ENCODE results near the gene KCNMA1. TPM values are rescaled to one million over a fixed set of nuclear protein-coding genes. Genes with fewer than 3 reads are reported as not detected.

Gene KCNMA1
- total RNA-seq, 1 experiment from 2014 or later, result 143 TPM

GRCh38 chr10:77240041-77240652 lies 397.5 kb downstream of the KCNMA1 start:
- BruUV-seq (replicated peaks), result no TSS peak
- Histone ChIP-seq H3K79me2 (ENCODE audit: low read length) (no peaks in the 10 kb centered on the region), H4K20me1 (ENCODE audit: low read length) (no peaks in the 10 kb centered on the region), H3K4me2 (ENCODE audit: low read length) (peak overlapping the region; percentile 9), H3K4me3 (ENCODE audit: low read length) (no peak overlapping the region), H2AFZ (ENCODE audit: low read length) (peak overlapping the region; percentile 2; the same call in 1 of the 2 replicates), H3F3A (ENCODE audit: low read length, unreplicated experiment) (no peaks in the 10 kb centered on the region), H3K27me3 (ENCODE audit: low read length) (no peaks in the 10 kb centered on the region), H3K9me2 (replicated peaks; ENCODE audit: low read length) (no peaks in the 10 kb centered on the region), H3K27ac (ENCODE audit: low read length) (peak overlapping the region; percentile 58), H3K4me1 (ENCODE audit: insufficient read depth, low read length) (peaks cover 52% of the 10 kb centered on the region), H3K9me3 (ENCODE audit: low read length) (no peaks in the 10 kb centered on the region), H3K36me3 (ENCODE audit: low read depth, low read length) (no peaks in the 10 kb centered on the region), H3K9ac (ENCODE audit: low read length) (peak overlapping the region; percentile 28)
- CTCF ChIA-PET, result interaction anchor here (0.7 to 1.9 kb wide), 10 partner anchors 10 to 401 kb away, joined by 3 to 12 read pairs (median 6); no protein-coding TSS in a partner anchor
- DNase-seq (peak; percentile 88), ATAC-seq (peak; percentile 80)
- POLR2A ChIA-PET (ENCODE audit: unreplicated experiment), result interaction anchor here (0.6 to 0.7 kb wide), 5 partner anchors 10 to 150 kb away, joined by 3 to 4 read pairs (median 3); no protein-coding TSS in a partner anchor
- intact Hi-C loops (cut with micrococcal nuclease), result loop anchor here (1.0 to 2.0 kb wide), 6 partner anchors 10 to 117 kb away; no protein-coding TSS in a partner anchor
- TF ChIP-seq, protein P1, sequence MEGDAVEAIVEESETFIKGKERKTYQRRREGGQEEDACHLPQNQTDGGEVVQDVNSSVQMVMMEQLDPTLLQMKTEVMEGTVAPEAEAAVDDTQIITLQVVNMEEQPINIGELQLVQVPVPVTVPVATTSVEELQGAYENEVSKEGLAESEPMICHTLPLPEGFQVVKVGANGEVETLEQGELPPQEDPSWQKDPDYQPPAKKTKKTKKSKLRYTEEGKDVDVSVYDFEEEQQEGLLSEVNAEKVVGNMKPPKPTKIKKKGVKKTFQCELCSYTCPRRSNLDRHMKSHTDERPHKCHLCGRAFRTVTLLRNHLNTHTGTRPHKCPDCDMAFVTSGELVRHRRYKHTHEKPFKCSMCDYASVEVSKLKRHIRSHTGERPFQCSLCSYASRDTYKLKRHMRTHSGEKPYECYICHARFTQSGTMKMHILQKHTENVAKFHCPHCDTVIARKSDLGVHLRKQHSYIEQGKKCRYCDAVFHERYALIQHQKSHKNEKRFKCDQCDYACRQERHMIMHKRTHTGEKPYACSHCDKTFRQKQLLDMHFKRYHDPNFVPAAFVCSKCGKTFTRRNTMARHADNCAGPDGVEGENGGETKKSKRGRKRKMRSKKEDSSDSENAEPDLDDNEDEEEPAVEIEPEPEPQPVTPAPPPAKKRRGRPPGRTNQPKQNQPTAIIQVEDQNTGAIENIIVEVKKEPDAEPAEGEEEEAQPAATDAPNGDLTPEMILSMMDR (conservative IDR thresholded peaks at IDR 0.05; ENCODE audit: low read depth, low read length), result no peak
- TF ChIP-seq EZH2phosphoT487 (IDR thresholded peaks at IDR 0.05; ENCODE audit: borderline replicate concordance, low read length), result no peak
- no peak for TF ChIP-seq EZH2 (IDR thresholded peaks at IDR 0.05; ENCODE audit: low read length, unreplicated experiment)

GRCh38 chr10:77237120-77237519 lies 400.5 kb downstream of the KCNMA1 start:
- Histone ChIP-seq H2AFZ (ENCODE audit: low read length) (0 out of 2 replicates have a peak overlapping the region, but pooled peaks have one; percentile 0), H3F3A (ENCODE audit: low read length, unreplicated experiment) (no peaks in the 10 kb centered on the region), H3K9me2 (replicated peaks; ENCODE audit: low read length) (no peaks in the 10 kb centered on the region), H3K27ac (ENCODE audit: low read length) (peak overlapping the region; percentile 73), H3K79me2 (ENCODE audit: low read length) (no peaks in the 10 kb centered on the region), H3K36me3 (ENCODE audit: low read depth, low read length) (0 out of 2 replicates have a peak, but pooled peaks cover 4% of the 10 kb centered on the region), H3K4me1 (ENCODE audit: insufficient read depth, low read length) (peaks cover 46% of the 10 kb centered on the region), H3K4me2 (ENCODE audit: low read length) (peak overlapping the region; percentile 28), H3K9me3 (ENCODE audit: low read length) (no peaks in the 10 kb centered on the region), H3K9ac (ENCODE audit: low read length) (peak overlapping the region; percentile 22), H3K27me3 (ENCODE audit: low read length) (no peaks in the 10 kb centered on the region), H3K4me3 (ENCODE audit: low read length) (no peak overlapping the region), H4K20me1 (ENCODE audit: low read length) (no peaks in the 10 kb centered on the region)
- intact Hi-C loops (cut with micrococcal nuclease), result no loop called here
- peak; percentile 3; the same call in 1 of the 2 replicates for ATAC-seq
- DNase-seq, result no peak
- BruUV-seq (replicated peaks), result TSS peak; percentile 37
- TF ChIP-seq EZH2 (IDR thresholded peaks at IDR 0.05; ENCODE audit: low read length, unreplicated experiment) (no peak), EZH2phosphoT487 (IDR thresholded peaks at IDR 0.05; ENCODE audit: borderline replicate concordance, low read length) (no peak)
- TF ChIP-seq, protein P1 (conservative IDR thresholded peaks at IDR 0.05; ENCODE audit: low read depth, low read length), result no peak
- ChIA-PET CTCF (interaction anchor here (1.2 to 1.6 kb wide), 2 partner anchors 63 to 71 kb away, joined by 4 to 9 read pairs; no protein-coding TSS in a partner anchor), POLR2A (ENCODE audit: unreplicated experiment) (interaction anchor here (0.6 kb wide), 2 partner anchors 19 to 314 kb away, joined by 3 to 9 read pairs; no protein-coding TSS in a partner anchor)

Data from PC-3 (cell line).